NB4 (cell line): ENCODE data around the gene PITPNC1.

Experiments used
- CTCF ChIP-seq: IDR thresholded peaks from one replicate; pipeline ENCODE4 v1.5.1; 2012; ENCODE audit warnings: low read depth, low read length
- MAX ChIP-seq: IDR thresholded peaks from 2 replicates; pipeline ENCODE4 v1.6.1; 2011; ENCODE audit warnings: low read depth, low read length
- POLR2A ChIP-seq: IDR thresholded peaks from 2 replicates; pipeline ENCODE4 v1.6.1; 2011; ENCODE audit warnings: mild to moderate bottlenecking; ENCODE audit not compliant: insufficient read length; ENCODE audit errors: extremely low read depth

- peak; percentile 67 for TF ChIP-seq CTCF
- TF ChIP-seq MAX = no peak
- TF ChIP-seq POLR2A = no peak
These were observed 312.6 kb downstream of the PITPNC1 start for GRCh38 chr17:67689534-67690177.
